CD14-positive monocyte (primary cell): Measurements from ENCODE around the gene MTG2. TPM values are rescaled to one million over a fixed set of nuclear protein-coding genes. Genes with fewer than 3 reads are reported as not detected.

ENCODE experiments used
- DNase-seq, 3 donors: peaks; one replicate each; pipeline ENCODE4 v3.0.0-alpha.2; 2011 to 2022
- H2AFZ ChIP-seq: 2 replicates; pipeline ENCODE4 v1.6.0; 2012; ENCODE audit warnings: mild to moderate bottlenecking, low read depth, low read length, inconsistent platforms; ENCODE audit not compliant: insufficient read depth, poor library complexity, severe bottlenecking
- H3K27ac ChIP-seq, 2 donors: 1 replicate in 1 of 2; 2 replicates in 1 of 2; pipeline ENCODE4 v1.5.1; 2012 to 2013; ENCODE audit warnings: low read length in 2 of 2, control low read depth in 1 of 2, inconsistent platforms in 1 of 2, low read depth in 1 of 2, mild to moderate bottlenecking in 1 of 2
- H3K27me3 ChIP-seq, 2 donors: one replicate each; pipeline versions ENCODE4 v1.6.0 to v1.6.1; 2011 to 2013; ENCODE audit warnings: low read length in 2 of 2; ENCODE audit not compliant: control insufficient read depth in 2 of 2, insufficient read depth in 2 of 2
- H3K36me3 ChIP-seq, 2 donors: replicated peaks in 1 of 2; 1 replicate in 1 of 2; 2 replicates in 1 of 2; pipeline versions ENCODE4 v1.5.1 to v1.6.1; 2012 to 2013; ENCODE audit warnings: low read length in 2 of 2, control low read depth in 1 of 2, inconsistent platforms in 1 of 2, mild to moderate bottlenecking in 1 of 2; ENCODE audit not compliant: insufficient read depth in 2 of 2, control insufficient read depth in 1 of 2
- H3K4me1 ChIP-seq, 2 donors: 1 replicate in 1 of 2; 2 replicates in 1 of 2; pipeline versions ENCODE4 v1.5.1 to v1.6.1; 2012 to 2013; ENCODE audit warnings: low read length in 2 of 2, control low read depth in 1 of 2, inconsistent platforms in 1 of 2, mild to moderate bottlenecking in 1 of 2, moderate library complexity in 1 of 2; ENCODE audit not compliant: insufficient read depth in 2 of 2, control insufficient read depth in 1 of 2
- H3K4me2 ChIP-seq: replicated peaks from 2 replicates; pipeline ENCODE3; 2012; ENCODE audit warnings: low read length, moderate library complexity, mild to moderate bottlenecking; ENCODE audit not compliant: poor library complexity, severe bottlenecking; ENCODE audit errors: extremely low read depth
- H3K4me3 ChIP-seq, 3 experiments: fragments of 200-600 bp in 1 of 3; sonication (generic) in 1 of 3; replicated peaks in 1 of 3; 1 replicate in 2 of 3; 2 replicates in 1 of 3; pipeline ENCODE4 v1.5.1; 2011 to 2013; ENCODE audit warnings: low read length in 3 of 3, mild to moderate bottlenecking in 3 of 3, control low read depth in 2 of 3, low read depth in 2 of 3, inconsistent platforms in 1 of 3, moderate library complexity in 1 of 3
- H3K79me2 ChIP-seq: 2 replicates; pipeline ENCODE4 v1.6.0; 2012; ENCODE audit warnings: mild to moderate bottlenecking, control low read depth, inconsistent platforms, low read length, moderate library complexity; ENCODE audit not compliant: insufficient read depth
- H3K9ac ChIP-seq: 2 replicates; pipeline ENCODE4 v1.6.0; 2017; ENCODE audit warnings: low read length, mild to moderate bottlenecking; ENCODE audit not compliant: insufficient read depth, poor library complexity, severe bottlenecking
- H3K9me3 ChIP-seq, 2 donors: replicated peaks in 1 of 2; 1 replicate in 1 of 2; 2 replicates in 1 of 2; pipeline versions ENCODE4 v1.5.1 to v1.6.1; 2012 to 2013; ENCODE audit warnings: low read length in 2 of 2, control low read depth in 1 of 2; ENCODE audit not compliant: control insufficient read depth in 1 of 2, insufficient read depth in 1 of 2
- H4K20me1 ChIP-seq: 2 replicates; pipeline ENCODE4 v1.6.0; 2012; ENCODE audit warnings: mild to moderate bottlenecking, low read length, control low read depth, moderate library complexity; ENCODE audit not compliant: insufficient read depth
- H3K27ac Mint-ChIP-seq, 7 donors: one replicate each; pipeline ENCODE4 v1.8.0; 2020; ENCODE audit warnings: mild to moderate bottlenecking in 7 of 7, mixed read lengths in 7 of 7, moderate library complexity in 6 of 7, inconsistent platforms in 2 of 7
- H3K27me3 Mint-ChIP-seq, 3 donors: one replicate each; pipeline ENCODE4 v1.8.0; 2021 to 2022; ENCODE audit warnings: low read depth in 3 of 3, mild to moderate bottlenecking in 3 of 3, mixed read lengths in 3 of 3, moderate library complexity in 3 of 3, inconsistent platforms in 1 of 3
- H3K36me3 Mint-ChIP-seq, 2 donors: one replicate each; pipeline ENCODE4 v1.8.0; 2020; ENCODE audit warnings: mixed read lengths in 2 of 2, inconsistent platforms in 1 of 2, mild to moderate bottlenecking in 1 of 2
- H3K4me1 Mint-ChIP-seq: one replicate; pipeline ENCODE4 v1.8.0; 2020; ENCODE audit warnings: mild to moderate bottlenecking, mixed read lengths
- H3K4me3 Mint-ChIP-seq, 2 donors: one replicate each; pipeline ENCODE4 v1.8.0; 2020; ENCODE audit warnings: mild to moderate bottlenecking in 2 of 2, mixed read lengths in 2 of 2, moderate library complexity in 1 of 2
- H3K9me3 Mint-ChIP-seq, 7 donors: one replicate each; pipeline ENCODE4 v1.8.0; 2020 to 2022; ENCODE audit warnings: mixed read lengths in 7 of 7, mild to moderate bottlenecking in 6 of 7, moderate library complexity in 6 of 7, inconsistent platforms in 2 of 7
- WGBS: methylation state at CpG from one replicate; pipeline ENCODE4 v1.1.5; 2013; ENCODE audit warnings: missing lambda C conversion rate; ENCODE audit not compliant: insufficient coverage; 5-methylcytosine and 5-hydroxymethylcytosine counted together
- intact Hi-C, 2 donors: fragments of 100-400 bp; cut with micrococcal nuclease; formaldehyde crosslinking; loops; one replicate each; pipeline versions ENCODE4 v1.15.0 to v1.15.1; 2023
- polyA plus RNA-seq, 3 donors: library from polyadenylated mRNA; depleted of rRNA in 1 of 3; unstranded in 2 of 3; stranded (reverse) in 1 of 3; fragments of 300-500 nt in 2 of 3; fragments of >200 nt in 1 of 3; fragmentation: Illumina TruSeq in 2 of 3; gene quantifications; 1 replicate in 2 of 3; 2 replicates in 1 of 3; pipeline ENCODE4 v1.2.3, GENCODE V29; 2012 to 2021
- TF ChIP-seq, protein P1 (sequence below): fragments of 200-600 bp; IDR thresholded peaks from one replicate; pipeline ENCODE4 v1.8.0; 2022; ENCODE audit warnings: antibody characterized with exemption, mild to moderate bottlenecking

MTG2 gene
- polyA plus RNA-seq, 3 donors = 10.8 to 16.1 (median 14.9) TPM

DNA sequence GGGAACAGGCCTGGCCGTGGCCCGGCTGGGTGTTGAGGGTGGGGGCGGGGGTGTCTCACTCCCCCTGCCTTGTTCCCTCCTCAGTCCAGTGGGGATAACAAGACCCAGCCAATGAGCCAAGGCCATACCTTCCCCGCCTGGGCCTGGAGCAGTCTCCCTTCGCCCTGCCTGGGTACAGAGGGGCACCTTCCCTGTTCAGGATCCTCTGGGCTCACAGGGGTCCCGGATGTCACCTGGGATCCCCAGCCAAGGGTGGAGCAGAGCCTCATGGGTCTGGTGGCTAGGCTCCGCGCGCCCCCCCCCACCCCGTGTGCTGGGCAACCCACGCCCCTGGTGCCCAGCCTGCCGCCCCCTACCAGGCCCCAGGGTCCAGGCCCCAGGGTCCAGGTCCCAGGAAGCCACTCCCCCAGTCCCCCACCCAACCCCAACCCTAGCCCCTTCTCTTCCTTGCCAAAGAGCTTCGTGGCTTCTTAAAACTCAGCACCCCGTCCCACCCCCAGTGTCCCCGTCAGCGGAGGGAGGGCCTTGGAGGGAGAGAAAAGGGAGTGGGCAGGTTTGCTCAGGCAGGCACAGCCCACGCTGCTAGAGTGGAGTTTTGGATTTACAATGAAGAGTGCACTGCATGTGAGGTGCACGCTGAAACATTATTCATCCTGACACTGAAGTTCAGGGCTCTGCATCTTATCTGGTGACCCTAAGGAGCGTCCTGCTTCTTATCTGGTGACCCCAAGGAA is 25.4 kb downstream of the MTG2 start:
- no peaks in the 10 kb centered on the region for H3K4me1 Mint-ChIP-seq
- Histone ChIP-seq H3K4me2 (no peak overlapping the region), H3K9me3 (no peaks in the 10 kb centered on the region), H3K9ac (no peak overlapping the region), H3K79me2 (no peaks in the 10 kb centered on the region), H4K20me1 (no peaks in the 10 kb centered on the region), H3K4me1 (no peaks in the 10 kb centered on the region), H3K27me3 (peaks cover 0 to 9% of the 10 kb centered on the region in 2 donors), H2AFZ (no peak overlapping the region), H3K36me3 (peaks cover 0 to 5% of the 10 kb centered on the region in 2 donors), H3K27ac (no peak overlapping the region), H3K4me3 (no peak overlapping the region)
- 92% methylated on average over 5 of the region's 19 CpGs for WGBS
- TF ChIP-seq, protein P1, sequence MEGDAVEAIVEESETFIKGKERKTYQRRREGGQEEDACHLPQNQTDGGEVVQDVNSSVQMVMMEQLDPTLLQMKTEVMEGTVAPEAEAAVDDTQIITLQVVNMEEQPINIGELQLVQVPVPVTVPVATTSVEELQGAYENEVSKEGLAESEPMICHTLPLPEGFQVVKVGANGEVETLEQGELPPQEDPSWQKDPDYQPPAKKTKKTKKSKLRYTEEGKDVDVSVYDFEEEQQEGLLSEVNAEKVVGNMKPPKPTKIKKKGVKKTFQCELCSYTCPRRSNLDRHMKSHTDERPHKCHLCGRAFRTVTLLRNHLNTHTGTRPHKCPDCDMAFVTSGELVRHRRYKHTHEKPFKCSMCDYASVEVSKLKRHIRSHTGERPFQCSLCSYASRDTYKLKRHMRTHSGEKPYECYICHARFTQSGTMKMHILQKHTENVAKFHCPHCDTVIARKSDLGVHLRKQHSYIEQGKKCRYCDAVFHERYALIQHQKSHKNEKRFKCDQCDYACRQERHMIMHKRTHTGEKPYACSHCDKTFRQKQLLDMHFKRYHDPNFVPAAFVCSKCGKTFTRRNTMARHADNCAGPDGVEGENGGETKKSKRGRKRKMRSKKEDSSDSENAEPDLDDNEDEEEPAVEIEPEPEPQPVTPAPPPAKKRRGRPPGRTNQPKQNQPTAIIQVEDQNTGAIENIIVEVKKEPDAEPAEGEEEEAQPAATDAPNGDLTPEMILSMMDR = no peak
- peaks cover 2 to 22% (median 4%) of the 10 kb centered on the region in 3 donors for H3K27me3 Mint-ChIP-seq
- intact Hi-C loops = no loop called here
- peaks cover 3 to 11% of the 10 kb centered on the region in 2 donors for H3K36me3 Mint-ChIP-seq
- no peak overlapping the region for H3K4me3 Mint-ChIP-seq
- H3K27ac Mint-ChIP-seq = no peak overlapping the region
- H3K9me3 Mint-ChIP-seq = no peaks in the 10 kb centered on the region
- DNase-seq = no peak

DNA sequence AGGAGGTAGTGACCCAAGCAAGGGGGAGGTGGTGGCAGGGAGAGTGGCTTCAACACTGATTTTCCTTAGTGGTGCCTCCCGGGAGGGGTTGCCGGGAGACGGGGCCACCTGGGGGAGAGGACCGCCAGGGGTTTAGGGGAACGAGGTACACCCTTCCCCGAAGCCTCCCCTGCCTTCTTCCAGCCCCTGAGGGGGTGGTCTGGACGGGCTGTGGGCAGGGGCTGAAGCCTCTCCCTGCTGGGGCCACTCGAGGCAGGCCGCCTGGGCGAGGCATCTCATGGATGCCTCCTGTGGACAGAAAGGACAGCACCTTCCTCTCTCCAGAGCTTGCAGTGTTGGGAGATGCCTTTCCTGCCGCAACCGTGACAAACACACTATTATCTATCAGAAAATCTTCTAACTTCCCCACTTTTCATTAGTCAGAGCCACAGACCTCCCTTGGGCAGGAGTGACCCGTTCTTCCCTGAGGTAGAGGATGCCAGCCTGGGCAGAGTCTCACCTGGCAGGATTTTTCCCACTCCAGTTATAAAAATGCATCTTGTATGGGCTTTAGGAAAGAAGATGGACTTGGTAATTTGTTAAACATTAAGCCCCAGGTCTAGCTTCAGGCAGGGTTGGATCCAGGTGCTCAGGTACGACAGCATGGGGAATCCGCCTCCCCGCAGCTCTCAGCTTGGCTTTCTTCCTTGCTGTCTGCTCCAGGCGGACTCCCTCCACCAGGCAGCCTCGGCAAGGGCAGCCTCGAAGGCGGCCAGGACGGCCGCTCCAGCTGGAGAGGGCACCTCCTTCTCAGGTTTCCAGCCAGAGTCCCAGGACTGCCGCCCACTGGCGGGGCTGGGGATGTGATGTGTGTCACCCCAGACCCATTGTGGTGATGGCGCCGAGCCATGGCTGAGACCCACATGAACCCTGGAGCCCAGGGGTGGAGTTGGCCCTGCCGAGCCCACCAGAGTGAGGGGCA is 26.2 kb downstream of the MTG2 start:
- Histone ChIP-seq H3K27ac (no peak overlapping the region), H3K36me3 (no peaks in the 10 kb centered on the region), H3K4me2 (no peak overlapping the region), H4K20me1 (no peaks in the 10 kb centered on the region), H3K27me3 (peaks cover 0 to 9% of the 10 kb centered on the region in 2 donors), H3K4me3 (no peak overlapping the region), H3K79me2 (no peaks in the 10 kb centered on the region), H3K4me1 (no peaks in the 10 kb centered on the region), H3K9me3 (no peaks in the 10 kb centered on the region), H3K9ac (no peak overlapping the region), H2AFZ (no peak overlapping the region)
- Mint-ChIP-seq H3K27me3 (peaks cover 3 to 22% (median 9%) of the 10 kb centered on the region in 3 donors), H3K9me3 (no peaks in the 10 kb centered on the region), H3K27ac (no peak overlapping the region), H3K4me3 (no peak overlapping the region), H3K36me3 (peaks cover 0 to 6% of the 10 kb centered on the region in 2 donors), H3K4me1 (no peaks in the 10 kb centered on the region)
- 63% methylated on average over 15 of the region's 27 CpGs for WGBS
- intact Hi-C loops = no loop called here
- DNase-seq = no peak
- TF ChIP-seq, protein P1 = no peak
